GM23248 (cell line): ENCODE results near the gene TMEM253. TPM values are rescaled to one million over a fixed set of nuclear protein-coding genes. Genes with fewer than 3 reads are reported as not detected.

ENCODE experiments used
- DNase-seq: peaks from one replicate; pipeline ENCODE4 v3.0.0-alpha.2; 2015
- H2AFZ ChIP-seq: fragments of 200-600 bp; sonication (generic); 2 replicates; pipeline ENCODE4 v1.6.1; 2016; ENCODE audit warnings: antibody characterized with exemption
- H3F3A ChIP-seq: fragments of 200-600 bp; sonication (generic); 2 replicates; pipeline ENCODE4 v1.6.1; 2016; ENCODE audit warnings: mild to moderate bottlenecking, antibody characterized with exemption, mixed run types; ENCODE audit not compliant: insufficient read depth
- H3K27ac ChIP-seq: fragments of 200-600 bp; sonication (generic); 2 replicates; pipeline ENCODE4 v1.5.1; 2016; ENCODE audit warnings: mild to moderate bottlenecking
- H3K27me3 ChIP-seq: fragments of 200-600 bp; sonication (generic); replicated peaks from 2 replicates; pipeline ENCODE4 v1.6.1; 2016; ENCODE audit warnings: mild to moderate bottlenecking; ENCODE audit not compliant: insufficient read depth
- H3K36me3 ChIP-seq: fragments of 200-600 bp; sonication (generic); 2 replicates; pipeline ENCODE4 v1.6.1; 2016; ENCODE audit warnings: low read depth, mild to moderate bottlenecking
- H3K4me1 ChIP-seq: fragments of 200-600 bp; sonication (generic); 2 replicates; pipeline ENCODE4 v1.6.1; 2016; ENCODE audit warnings: mild to moderate bottlenecking; ENCODE audit not compliant: insufficient read depth
- H3K4me2 ChIP-seq: fragments of 200-600 bp; sonication (generic); one replicate; pipeline ENCODE4 v1.6.1; 2016; ENCODE audit warnings: mild to moderate bottlenecking; ENCODE audit not compliant: unreplicated experiment
- H3K4me3 ChIP-seq: fragments of 200-600 bp; sonication (generic); 2 replicates; pipeline ENCODE4 v1.5.1; 2016; ENCODE audit warnings: mild to moderate bottlenecking
- H3K79me2 ChIP-seq: fragments of 200-600 bp; sonication (generic); 2 replicates; pipeline ENCODE4 v1.6.1; 2016; ENCODE audit warnings: mild to moderate bottlenecking; ENCODE audit not compliant: insufficient read depth
- H3K9ac ChIP-seq: fragments of 200-600 bp; sonication (generic); 2 replicates; pipeline ENCODE4 v1.6.1; 2016; ENCODE audit warnings: mild to moderate bottlenecking
- H3K9me2 ChIP-seq: fragments of 200-600 bp; sonication (generic); 2 replicates; pipeline ENCODE4 v1.6.1; 2016; ENCODE audit warnings: mixed run types, mild to moderate bottlenecking, moderate library complexity; ENCODE audit not compliant: insufficient read depth
- H3K9me3 ChIP-seq: fragments of 200-600 bp; sonication (generic); one replicate; pipeline ENCODE4 v1.6.1; 2017; ENCODE audit warnings: low read depth
- H4K20me1 ChIP-seq: fragments of 200-600 bp; sonication (generic); 2 replicates; pipeline ENCODE4 v1.6.0; 2016; ENCODE audit not compliant: insufficient read depth
- EZH2 ChIP-seq: fragments of 200-600 bp; sonication (generic); IDR thresholded peaks from 2 replicates; pipeline ENCODE4 v1.6.1; 2018; ENCODE audit warnings: antibody characterized with exemption, mild to moderate bottlenecking; ENCODE audit not compliant: insufficient read depth, poor library complexity, severe bottlenecking
- EZH2phosphoT487 ChIP-seq: fragments of 200-600 bp; sonication (generic); IDR thresholded peaks from 2 replicates; pipeline ENCODE4 v1.6.1; 2018; ENCODE audit warnings: antibody characterized with exemption, moderate library complexity, mild to moderate bottlenecking, low read depth; ENCODE audit not compliant: insufficient read depth
- whole genome bisulfite sequencing, 2 experiments: methylation state at CpG; one replicate each; pipeline ENCODE4 v1.1.6; 2015 to 2017; ENCODE audit warnings: low lambda C conversion rate in 2 of 2, low coverage in 1 of 2; ENCODE audit errors: missing lambda C conversion rate in 2 of 2; 5-methylcytosine and 5-hydroxymethylcytosine counted together
- in situ Hi-C: fragments of 300-500 bp; cut with MboI; formaldehyde crosslinking; loops from 2 replicates; pipeline ENCODE4 v1.15.0; 2020
- polyA plus RNA-seq: library from polyadenylated mRNA; unstranded; fragments of >200 nt; fragmentation: Nextera tagmentation; extraction: Ambion mirVana; gene quantifications from 2 replicates; pipeline ENCODE4 v1.2.1, GENCODE V29; 2016
- total RNA-seq: library from RNA; depleted of rRNA; stranded (reverse); fragments of >200 nt; shearing (Covaris generic); gene quantifications from 2 replicates; pipeline ENCODE4 v1.2.3, GENCODE V29; 2014

The TMEM253 gene
- total and polyA plus RNA-seq, 2 experiments from 2014 or later: 0.97 TPM; not detected in 1

DNA sequence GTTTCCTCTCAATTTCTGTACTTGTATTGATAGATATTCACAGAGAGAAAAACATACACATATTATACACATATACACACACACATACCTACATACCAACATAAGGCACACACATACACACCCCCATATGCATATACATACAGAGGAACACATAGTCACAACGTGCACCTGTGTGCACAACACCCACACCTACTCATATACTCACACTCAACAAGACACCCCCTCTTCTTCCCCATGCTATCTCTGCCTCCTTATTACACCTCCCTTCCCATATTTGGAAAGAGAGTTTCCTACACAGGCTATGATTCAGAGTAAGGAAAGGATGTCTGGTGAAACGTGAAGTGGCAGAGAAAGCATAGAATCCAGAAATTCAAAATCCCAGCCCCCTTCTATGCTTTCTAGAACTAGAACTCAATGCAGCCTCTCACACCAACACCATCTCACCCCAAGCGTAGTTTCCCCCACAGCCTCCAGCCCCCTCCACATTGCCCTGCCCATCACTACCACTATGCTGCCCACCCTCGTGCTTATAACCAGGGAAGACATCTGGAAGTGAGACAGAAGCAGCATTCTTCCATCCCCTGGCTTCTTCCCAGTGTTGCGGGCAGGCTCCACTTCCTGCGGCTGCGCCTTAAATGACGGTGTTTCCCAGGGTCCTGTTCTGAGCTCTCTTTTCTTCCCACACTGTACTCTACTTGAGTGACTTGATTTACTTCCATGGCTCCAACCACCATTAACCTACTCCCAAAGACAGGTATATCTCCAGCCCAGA, 40.8 kb upstream of the TMEM253 start:
- H3K9ac ChIP-seq: no peak overlapping the region
- peaks cover 10% of the 10 kb centered on the region; the same call in 1 of the 2 replicates for H3F3A ChIP-seq
- H3K9me3 ChIP-seq: no peaks in the 10 kb centered on the region
- in situ Hi-C loops: no loop called here
- no peaks in the 10 kb centered on the region for H3K79me2 ChIP-seq
- H4K20me1 ChIP-seq: no peaks in the 10 kb centered on the region
- TF ChIP-seq EZH2 (no peak), EZH2phosphoT487 (no peak)
- no peak overlapping the region for H3K27ac ChIP-seq
- no peaks in the 10 kb centered on the region for H3K27me3 ChIP-seq
- no peak overlapping the region for H3K4me3 ChIP-seq
- no peaks in the 10 kb centered on the region for H3K36me3 ChIP-seq
- peak; percentile 45 for DNase-seq
- 49 to 52% methylated on average over 8 of the region's 8 CpGs for WGBS, 2 experiments
- no peak overlapping the region for H3K4me2 ChIP-seq
- H3K9me2 ChIP-seq: no peaks in the 10 kb centered on the region
- no peak overlapping the region for H2AFZ ChIP-seq
- H3K4me1 ChIP-seq: peaks cover 28% of the 10 kb centered on the region

DNA sequence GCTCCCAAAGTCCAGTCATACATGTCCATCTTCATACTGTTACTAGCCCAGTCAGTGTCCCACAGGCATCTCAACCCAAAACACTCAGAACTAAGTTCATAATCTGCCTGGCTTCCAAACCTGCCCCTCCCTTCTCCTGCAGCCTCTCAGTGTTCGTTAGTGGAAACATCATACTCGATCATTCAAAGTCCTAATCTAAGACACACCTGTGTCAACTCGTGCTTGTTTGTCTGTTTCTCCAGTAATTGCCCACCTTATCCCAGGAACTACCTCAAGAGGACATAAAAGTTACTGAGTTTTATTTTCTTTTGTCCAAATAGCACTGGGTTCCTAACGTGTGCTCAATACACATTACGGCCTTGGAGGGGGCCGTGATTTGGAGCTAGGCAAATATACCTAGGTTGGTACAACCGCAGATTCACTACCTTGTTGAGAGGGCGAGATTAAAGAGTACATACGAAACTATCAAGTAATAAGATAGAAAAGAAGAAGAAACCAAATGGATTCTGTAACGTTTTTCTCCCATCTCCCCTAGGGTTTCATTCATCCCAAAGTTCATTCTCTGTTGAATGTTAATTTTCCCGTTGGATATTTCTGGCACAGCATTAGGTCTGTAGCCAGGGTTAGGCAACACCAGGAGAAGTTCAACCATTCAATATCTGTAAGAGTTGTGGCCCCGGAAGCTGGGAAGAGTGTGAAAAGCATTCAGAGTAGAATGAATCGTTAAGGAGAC, 40.1 kb upstream of the TMEM253 start:
- Histone ChIP-seq H4K20me1 (no peaks in the 10 kb centered on the region), H3K36me3 (no peaks in the 10 kb centered on the region), H3K4me3 (no peak overlapping the region), H3K27ac (no peak overlapping the region), H3K4me1 (peaks cover 28% of the 10 kb centered on the region), H3K9me3 (no peaks in the 10 kb centered on the region), H3K9me2 (no peaks in the 10 kb centered on the region), H3K79me2 (no peaks in the 10 kb centered on the region), H3K9ac (no peak overlapping the region), H3K4me2 (no peak overlapping the region), H3K27me3 (no peaks in the 10 kb centered on the region), H3F3A (peaks cover 10% of the 10 kb centered on the region; the same call in 1 of the 2 replicates), H2AFZ (no peak overlapping the region)
- 72 to 78% methylated on average over 13 of the region's 13 CpGs for WGBS, 2 experiments
- TF ChIP-seq EZH2: no peak
- TF ChIP-seq EZH2phosphoT487: no peak
- in situ Hi-C loops: no loop called here
- no peak for DNase-seq

DNA sequence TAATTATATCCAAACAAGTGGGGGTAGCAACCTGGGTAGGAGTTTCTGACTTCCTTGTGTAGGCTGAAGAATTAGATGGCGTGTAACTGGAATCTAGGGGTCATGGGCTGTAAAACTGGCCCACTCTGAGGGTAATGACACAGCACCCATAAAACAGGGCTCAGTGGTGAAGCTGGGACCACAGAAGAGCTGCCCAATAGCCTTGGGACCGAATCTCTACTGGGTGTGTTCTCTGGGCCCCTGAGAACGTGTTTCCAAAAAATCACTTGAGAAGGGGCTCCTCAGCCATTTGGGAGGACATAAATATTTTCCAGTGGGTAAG, 39.6 kb upstream of the TMEM253 start:
- no peak for TF ChIP-seq EZH2phosphoT487
- no peak for TF ChIP-seq EZH2

DNA sequence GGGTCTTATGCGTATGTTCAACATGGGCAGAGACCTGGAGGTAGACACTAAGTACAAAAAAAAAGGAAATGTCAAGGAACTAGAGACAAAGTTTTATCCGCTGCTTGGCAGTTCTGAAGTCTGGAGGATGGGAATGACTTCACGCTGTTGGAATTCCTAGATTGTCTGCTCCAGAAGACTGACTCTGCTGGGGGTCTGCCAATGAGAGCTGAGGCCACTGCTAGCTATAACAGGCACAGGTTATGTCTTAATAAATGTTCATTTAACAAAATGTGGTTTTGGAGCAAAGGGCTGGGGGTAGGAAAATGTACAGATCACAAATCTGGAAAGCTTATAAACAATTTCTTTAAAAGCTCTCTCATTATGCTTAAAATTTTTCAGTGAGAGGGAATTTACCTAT, 37.4 kb upstream of the TMEM253 start:
- Histone ChIP-seq H3K9ac (no peak overlapping the region), H3K27ac (no peak overlapping the region), H3F3A (peaks cover 10% of the 10 kb centered on the region; the same call in 1 of the 2 replicates), H3K9me3 (no peaks in the 10 kb centered on the region), H3K4me1 (peaks cover 23% of the 10 kb centered on the region), H3K36me3 (no peaks in the 10 kb centered on the region), H3K4me3 (no peak overlapping the region), H2AFZ (no peak overlapping the region), H3K79me2 (no peaks in the 10 kb centered on the region), H3K4me2 (peak overlapping the region; percentile 9), H4K20me1 (no peaks in the 10 kb centered on the region), H3K9me2 (no peaks in the 10 kb centered on the region), H3K27me3 (no peaks in the 10 kb centered on the region)
- in situ Hi-C loops: no loop called here
- peak; percentile 86 for DNase-seq
- TF ChIP-seq EZH2: no peak
- WGBS, 2 experiments: 6 to 7% methylated on average over 3 of the region's 3 CpGs

More for the DNA sequence above, 39.6 kb upstream of the TMEM253 start:
- H3K4me3 ChIP-seq: no peak overlapping the region
- no peak overlapping the region for H3K4me2 ChIP-seq
- H3K9ac ChIP-seq: no peak overlapping the region
- no peak overlapping the region for H2AFZ ChIP-seq
- no peaks in the 10 kb centered on the region for H3K9me3 ChIP-seq
- H3K9me2 ChIP-seq: no peaks in the 10 kb centered on the region
- H3K79me2 ChIP-seq: no peaks in the 10 kb centered on the region
- no peak for DNase-seq
- no peaks in the 10 kb centered on the region for H4K20me1 ChIP-seq
- H3F3A ChIP-seq: peaks cover 10% of the 10 kb centered on the region; the same call in 1 of the 2 replicates
- H3K27ac ChIP-seq: no peak overlapping the region
- in situ Hi-C loops: no loop called here
- peaks cover 26% of the 10 kb centered on the region for H3K4me1 ChIP-seq
- H3K36me3 ChIP-seq: no peaks in the 10 kb centered on the region
- no peaks in the 10 kb centered on the region for H3K27me3 ChIP-seq
- WGBS, 2 experiments: 92 to 98% methylated on average over 3 of the region's 3 CpGs
